Activated T-cell treated with anti-CD3 and anti-CD28 coated beads for 1 hour (primary cell): ENCODE results near the gene DNAJB11.
A peak's percentile ranks its signal among the peaks of the same experiment; 100 is the strongest.
"Not testable (repeated sequence)": the region's sequence is repeated elsewhere in the genome, so short reads cannot be mapped to it uniquely, and the experiment has no call there.

Experiments
- DNase-seq: peaks from one replicate; pipeline ENCODE4 v3.0.0-alpha.2; 2020; ENCODE audit warnings: low read depth

DNAJB11 gene

GRCh38 chr3:186570096-186570940 is at the start of gene DNAJB11:
TSS of gene DNAJB11 (plus strand) at chr3:186570720. CDS start at chr3:186570898, 178 bp downstream.
- DNase-seq: peak; percentile 93

- no peak for DNase-seq
Measured at GRCh38 chr3:186520957-186521842, 49.3 kb upstream of the DNAJB11 start.

- no peak for DNase-seq
Measured at GRCh38 chr3:186523022-186523421, 47.5 kb upstream of the DNAJB11 start.

GRCh38 chr3:186523434-186523833 is 47.1 kb upstream of the DNAJB11 start:
- DNase-seq: no peak

- DNase-seq: no peak
Measured at GRCh38 chr3:186524616-186525015, 45.9 kb upstream of the DNAJB11 start.

- DNase-seq: no peak
Measured at GRCh38 chr3:186525369-186526255, 44.9 kb upstream of the DNAJB11 start.

- DNase-seq: no peak
Measured at GRCh38 chr3:186526256-186526606, 44.3 kb upstream of the DNAJB11 start.

- DNase-seq: no peak
Measured at GRCh38 chr3:186529201-186529999, 41.1 kb upstream of the DNAJB11 start.

GRCh38 chr3:186530415-186530814 is 40.1 kb upstream of the DNAJB11 start:
- DNase-seq: no peak

GRCh38 chr3:186531694-186532093 is 38.8 kb upstream of the DNAJB11 start:
- DNase-seq: not testable (repeated sequence)

GRCh38 chr3:186532598-186533072 is 37.9 kb upstream of the DNAJB11 start:
- no peak for DNase-seq

- no peak for DNase-seq
Measured at GRCh38 chr3:186534113-186534669, 36.3 kb upstream of the DNAJB11 start.

- no peak for DNase-seq
Measured at GRCh38 chr3:186536883-186537844, 33.4 kb upstream of the DNAJB11 start.

GRCh38 chr3:186538779-186539178 is 31.7 kb upstream of the DNAJB11 start:
- DNase-seq: no peak

GRCh38 chr3:186540221-186540834 is 30.2 kb upstream of the DNAJB11 start:
- peak; percentile 74 for DNase-seq

- DNase-seq: no peak
Measured at GRCh38 chr3:186540835-186541226, 29.7 kb upstream of the DNAJB11 start.

GRCh38 chr3:186544281-186544680 is 26.2 kb upstream of the DNAJB11 start, which contains the start of gene CRYGS:
TSS of gene CRYGS (minus strand) at chr3:186544380. CDS start at chr3:186544326, 54 bp downstream.
- DNase-seq: no peak

GRCh38 chr3:186549497-186549896 is 21.0 kb upstream of the DNAJB11 start:
- DNase-seq: no peak

- DNase-seq: no peak
Measured at GRCh38 chr3:186551387-186551786, 19.1 kb upstream of the DNAJB11 start.
